Measurements from ENCODE around the gene POPDC2.

- TF ChIP-seq EZH2 (IDR thresholded peaks at IDR 0.05; ENCODE audit: insufficient read depth, poor library complexity, severe bottlenecking) (no peak), EZH2phosphoT487 (IDR thresholded peaks at IDR 0.05; ENCODE audit: insufficient read depth, low read depth) (no peak)
Measured at GRCh38 chr3:119595639-119596334, 64.6 kb downstream of the POPDC2 start.

Data from GM23248 (cell line).